NCI-H748 (cell line): ENCODE measurements around the gene BLOC1S4.
"Not testable (repeated sequence)": the region's sequence is repeated elsewhere in the genome, so short reads cannot be mapped to it uniquely, and the experiment has no call there.

ENCODE experiments used
- DNase-seq: peaks from one replicate; lab custom pipeline; 2025; ENCODE audit not compliant: unreplicated experiment; lab: John Stamatoyannopoulos, UW

Gene BLOC1S4, protein sequence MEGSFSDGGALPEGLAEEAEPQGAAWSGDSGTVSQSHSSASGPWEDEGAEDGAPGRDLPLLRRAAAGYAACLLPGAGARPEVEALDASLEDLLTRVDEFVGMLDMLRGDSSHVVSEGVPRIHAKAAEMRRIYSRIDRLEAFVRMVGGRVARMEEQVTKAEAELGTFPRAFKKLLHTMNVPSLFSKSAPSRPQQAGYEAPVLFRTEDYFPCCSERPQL

DNA sequence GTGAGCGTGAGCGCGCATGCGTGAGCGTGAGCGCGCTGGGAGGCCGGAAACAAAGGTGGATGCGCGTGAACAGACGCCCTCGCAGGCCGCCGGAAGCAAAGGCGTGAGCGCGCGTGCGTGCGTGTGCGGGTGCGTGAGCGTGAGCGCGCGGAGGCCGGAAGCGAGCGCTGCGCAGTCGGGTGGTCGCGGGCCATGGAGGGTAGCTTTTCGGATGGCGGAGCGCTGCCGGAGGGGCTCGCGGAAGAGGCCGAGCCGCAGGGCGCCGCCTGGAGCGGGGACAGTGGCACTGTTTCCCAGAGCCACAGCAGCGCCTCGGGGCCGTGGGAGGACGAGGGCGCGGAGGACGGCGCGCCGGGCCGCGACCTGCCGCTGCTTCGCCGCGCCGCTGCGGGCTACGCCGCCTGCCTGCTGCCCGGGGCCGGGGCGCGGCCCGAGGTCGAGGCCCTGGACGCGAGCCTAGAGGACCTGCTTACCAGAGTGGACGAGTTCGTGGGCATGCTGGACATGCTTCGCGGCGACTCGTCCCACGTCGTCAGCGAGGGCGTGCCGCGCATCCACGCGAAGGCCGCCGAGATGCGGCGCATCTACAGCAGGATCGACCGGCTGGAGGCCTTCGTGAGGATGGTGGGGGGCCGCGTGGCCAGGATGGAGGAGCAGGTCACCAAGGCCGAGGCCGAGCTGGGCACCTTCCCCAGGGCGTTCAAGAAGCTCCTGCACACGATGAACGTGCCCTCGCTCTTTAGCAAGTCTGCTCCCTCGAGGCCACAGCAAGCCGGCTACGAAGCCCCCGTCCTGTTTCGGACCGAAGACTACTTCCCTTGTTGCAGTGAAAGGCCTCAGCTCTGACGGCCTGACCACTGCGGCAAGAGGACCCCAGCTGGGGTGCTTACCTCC is at the start of gene BLOC1S4:
Gene BLOC1S4, plus strand, starts transcription at position 157 of the 894 bp plus-strand sequence. Its CDS starts 36 bp downstream, at position 193.
- DNase-seq = peak; percentile 91

DNA sequence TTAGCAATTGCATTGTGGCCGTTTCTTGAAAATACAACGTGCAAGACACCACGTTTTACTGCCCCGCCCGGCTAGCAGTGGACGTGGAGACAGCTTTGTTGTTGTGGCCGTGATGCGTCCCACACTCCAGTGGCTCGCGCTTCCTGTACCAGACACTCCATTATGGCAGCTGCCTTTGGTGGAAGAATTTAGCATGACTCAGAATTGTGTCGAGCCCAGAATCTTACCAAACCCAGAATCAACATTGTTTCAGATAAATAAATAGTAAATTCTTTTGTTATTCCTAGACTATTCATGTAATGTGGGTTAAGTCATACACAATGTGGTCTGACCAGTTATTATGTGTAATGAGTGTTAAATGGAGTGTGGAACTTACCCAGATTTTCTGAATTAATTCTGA is 47.6 kb upstream of the BLOC1S4 start:
- DNase-seq = peak; percentile 75

DNA sequence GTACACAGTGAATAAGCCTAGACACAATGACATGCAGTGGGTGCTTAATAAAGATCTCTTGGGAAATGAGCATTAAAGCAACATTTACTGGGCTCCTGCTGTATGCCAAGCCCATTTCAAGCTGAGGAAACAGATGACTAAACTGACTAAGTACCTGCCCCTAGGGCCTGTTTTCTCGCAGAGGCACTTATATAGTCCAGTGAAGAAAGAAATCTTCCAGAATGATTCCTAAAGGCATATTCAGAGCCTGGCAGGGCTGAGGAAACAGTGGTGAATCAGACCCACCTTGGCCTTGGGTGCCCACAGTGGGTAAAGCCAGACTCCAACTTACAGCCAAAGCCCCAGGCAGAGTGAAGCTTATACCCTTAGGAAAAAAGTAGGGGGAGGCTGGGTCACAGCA is 44.3 kb upstream of the BLOC1S4 start:
- DNase-seq = no peak

DNA sequence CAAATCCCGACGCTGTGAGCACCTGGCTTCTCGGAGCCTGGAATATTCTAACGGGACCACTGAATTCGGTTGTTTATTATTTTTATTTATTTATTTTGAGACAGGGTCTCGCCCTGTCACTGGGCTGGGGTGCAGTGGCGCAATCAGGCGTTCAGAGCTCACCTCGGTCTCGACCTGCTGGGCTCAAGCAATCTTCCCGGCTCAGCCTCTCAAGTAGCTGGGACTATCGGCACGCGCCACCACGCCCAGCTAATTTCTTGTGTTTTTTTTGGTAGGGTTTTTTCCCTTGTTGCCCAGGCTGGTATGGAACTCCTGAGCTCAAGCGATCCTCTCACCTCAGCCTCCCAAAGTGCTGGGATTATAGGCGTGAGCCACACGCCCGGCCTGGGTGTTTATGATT is 43.8 kb upstream of the BLOC1S4 start:
- DNase-seq = no peak

DNA sequence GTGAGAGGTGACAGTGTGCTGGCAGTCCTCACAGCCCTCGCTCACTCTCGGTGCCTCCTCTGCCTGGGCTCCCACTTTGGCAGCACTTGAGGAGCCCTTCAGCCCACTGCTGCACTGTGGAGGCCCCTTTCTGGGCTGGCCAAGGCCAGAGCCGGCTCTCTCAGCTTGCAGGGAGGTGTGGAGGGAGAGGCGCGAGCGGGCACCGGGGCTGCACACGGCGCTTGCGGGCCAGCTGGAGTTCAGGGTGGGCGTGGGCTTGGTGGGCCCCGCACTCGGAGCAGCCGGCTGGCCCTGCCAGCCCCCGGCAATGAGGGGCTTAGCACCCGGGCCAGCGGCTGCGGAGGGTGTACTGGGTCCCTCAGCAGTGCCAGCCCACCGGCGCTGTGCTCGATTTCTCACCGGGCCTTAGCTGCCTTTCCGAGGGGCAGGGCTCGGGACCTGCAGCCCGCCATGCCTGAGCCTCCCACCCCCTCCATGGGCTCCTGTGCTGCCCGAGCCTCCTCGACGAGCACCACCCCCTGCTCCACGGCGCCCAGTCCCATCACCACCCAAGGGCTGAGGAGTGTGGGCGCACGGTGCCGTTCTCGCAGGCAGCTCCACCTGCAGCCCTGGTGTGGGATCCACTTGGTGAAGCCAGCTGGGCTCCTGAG is 43.3 kb upstream of the BLOC1S4 start:
- not testable (repeated sequence) for DNase-seq

DNA sequence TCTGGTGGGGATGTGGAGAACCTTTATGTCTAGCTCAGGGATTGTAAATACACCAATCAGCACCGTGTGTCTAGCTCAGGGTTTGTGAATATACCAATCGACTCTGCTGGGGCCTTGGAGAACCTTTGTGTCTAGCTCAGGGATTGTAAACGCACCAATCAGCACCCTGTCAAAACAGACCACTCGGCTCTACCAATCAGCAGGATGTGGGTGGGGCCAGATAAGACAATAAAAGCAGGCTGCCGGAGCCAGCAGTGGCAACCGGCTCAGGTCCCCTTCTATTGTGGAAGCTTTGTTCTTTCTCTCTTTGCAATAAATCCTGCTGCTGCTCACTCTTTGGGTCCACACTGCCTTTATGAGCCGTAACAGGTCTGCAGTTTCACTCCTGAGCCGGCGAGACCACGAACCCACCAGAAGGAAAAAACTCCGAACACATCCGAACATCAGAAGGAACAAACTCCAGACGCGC is 42.7 kb upstream of the BLOC1S4 start:
- DNase-seq = peak; percentile 35

DNA sequence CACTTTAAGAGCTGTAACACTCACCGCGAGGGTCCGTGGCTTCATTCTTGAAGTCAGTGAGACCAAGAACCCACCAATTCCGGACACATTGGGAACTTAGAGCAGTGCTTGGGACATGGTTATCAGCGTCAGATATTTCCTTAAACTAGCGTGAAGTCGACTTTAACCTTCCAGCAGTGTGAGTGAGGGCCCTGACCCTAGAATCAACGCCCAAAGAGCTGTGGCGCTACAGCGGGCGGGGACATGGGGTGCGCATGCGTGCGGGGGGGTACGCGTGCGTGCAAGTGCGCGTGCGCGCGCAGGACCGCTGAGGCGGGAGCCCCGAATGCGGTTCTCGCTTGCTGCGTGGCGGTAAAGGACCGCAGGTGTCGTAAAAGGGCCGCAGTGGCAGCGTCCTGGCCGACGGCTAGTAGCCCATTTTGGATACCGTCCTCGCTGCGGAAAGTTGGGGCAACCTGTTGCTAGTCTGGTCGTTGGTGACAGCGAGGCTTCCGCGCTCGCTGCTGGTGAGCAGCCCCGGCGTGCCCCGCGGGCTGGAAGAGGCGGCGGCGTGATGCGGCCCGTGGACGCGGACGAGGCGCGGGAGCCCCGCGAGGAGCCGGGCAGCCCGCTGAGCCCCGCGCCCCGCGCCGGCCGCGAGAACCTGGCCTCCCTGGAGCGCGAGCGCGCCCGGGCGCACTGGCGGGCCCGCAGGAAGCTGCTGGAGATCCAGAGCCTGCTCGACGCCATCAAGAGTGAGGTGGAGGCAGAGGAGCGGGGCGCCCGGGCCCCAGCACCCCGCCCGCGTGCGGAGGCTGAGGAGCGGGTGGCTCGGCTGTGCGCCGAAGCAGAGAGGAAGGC is 42.1 kb upstream of the BLOC1S4 start:
- peak; percentile 90 for DNase-seq

DNA sequence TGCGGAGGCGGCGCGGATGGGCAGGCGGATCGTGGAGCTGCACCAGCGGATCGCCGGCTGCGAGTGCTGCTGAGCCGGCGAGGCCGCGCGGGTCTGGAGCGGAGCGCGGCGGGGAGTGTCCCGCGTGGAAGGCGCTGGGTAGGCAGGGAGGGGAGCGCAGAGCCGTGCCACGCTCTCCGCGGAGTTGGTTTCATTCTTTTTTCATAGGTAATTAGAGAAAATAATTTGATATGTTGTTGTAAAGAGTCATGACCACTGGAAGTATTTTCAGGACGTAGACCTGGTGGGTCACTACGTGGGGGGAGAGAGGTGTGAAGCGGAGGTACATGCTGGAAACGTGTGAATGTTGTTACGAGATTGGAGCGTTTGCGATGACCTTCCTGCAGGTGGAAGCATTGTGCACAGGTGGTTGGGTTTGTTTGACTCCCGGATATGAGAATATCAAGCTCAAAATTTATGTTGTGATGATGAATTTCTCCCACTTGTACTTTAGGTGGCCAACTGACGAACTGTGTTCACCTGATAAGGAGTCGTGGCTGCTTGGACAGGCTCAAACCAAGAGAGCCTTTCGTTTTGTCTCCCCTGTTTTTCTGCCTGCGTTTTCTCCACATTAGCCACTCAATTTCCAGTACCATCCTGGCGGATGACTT is 41.3 kb upstream of the BLOC1S4 start:
- DNase-seq = peak; percentile 63

DNA sequence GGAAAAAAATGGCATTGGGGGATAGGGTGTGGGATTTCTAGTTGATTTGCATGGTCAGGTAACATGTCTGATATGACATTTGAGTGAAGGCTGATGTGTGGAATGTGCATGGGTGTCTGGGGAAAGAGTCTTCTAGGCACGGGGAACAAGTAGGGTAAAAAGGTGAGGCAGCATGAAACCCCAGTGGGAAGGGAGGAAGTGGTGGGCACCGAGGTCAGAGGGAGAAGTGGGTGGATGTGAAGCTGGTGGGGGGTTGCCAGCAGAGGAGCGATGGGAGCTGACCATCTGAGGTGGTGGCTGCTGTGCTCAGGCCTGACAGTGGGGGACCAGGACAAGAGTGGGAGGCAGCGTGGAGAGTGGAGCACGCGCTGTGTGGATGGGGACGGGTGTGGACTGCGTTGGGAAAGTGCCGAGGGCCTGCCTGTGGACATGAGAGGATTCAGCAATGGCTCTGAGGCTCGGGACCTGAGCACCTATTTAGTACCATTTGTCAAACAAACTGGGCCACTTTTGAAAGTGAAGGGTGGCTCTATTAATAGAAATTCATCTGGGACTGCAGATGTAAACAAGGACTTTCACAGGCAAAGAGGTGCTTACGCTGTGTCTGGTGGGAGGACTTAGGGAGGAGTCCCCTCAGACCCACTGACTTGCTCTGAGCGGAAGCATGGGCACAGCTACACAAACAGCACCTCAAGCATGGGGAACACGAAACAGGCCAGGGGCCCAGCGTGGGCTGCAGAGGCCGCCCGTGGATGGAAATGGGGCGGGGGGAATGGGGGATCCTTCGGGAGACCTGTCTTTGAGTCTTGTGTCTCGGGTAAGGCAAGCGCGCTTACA is 39.0 kb upstream of the BLOC1S4 start:
- no peak for DNase-seq

DNA sequence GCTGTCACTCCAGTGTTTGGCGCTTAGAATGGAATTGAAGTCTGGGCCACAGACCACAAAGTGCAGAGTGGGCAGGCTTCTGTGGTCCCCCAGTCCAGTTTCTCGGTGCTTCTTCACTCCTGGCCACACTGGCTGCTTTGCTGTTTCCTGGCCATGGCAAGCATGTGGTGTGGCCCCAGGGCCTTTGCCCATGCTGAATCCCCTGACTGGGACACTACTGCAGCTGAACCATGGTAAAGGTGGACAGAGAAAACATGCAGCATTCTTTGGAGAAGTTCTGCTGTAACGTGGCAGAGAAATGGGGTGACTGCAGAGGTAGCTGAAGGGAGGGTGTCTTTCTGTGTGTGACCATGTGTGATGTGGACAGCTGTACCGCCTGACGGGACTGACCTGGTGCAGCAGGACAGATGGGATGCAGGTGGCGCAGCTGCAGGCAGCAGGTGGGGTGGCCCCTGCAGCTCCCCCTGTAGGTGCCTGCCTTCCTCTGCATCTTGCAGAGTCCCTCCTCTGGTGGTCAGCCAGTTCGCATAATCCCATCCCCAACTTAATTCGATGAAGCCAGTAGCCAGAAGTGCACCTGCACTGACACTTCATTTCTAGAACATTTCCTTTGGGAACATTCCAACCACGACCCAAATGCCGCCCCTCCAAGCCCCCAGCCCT is 35.5 kb upstream of the BLOC1S4 start:
- DNase-seq = no peak

DNA sequence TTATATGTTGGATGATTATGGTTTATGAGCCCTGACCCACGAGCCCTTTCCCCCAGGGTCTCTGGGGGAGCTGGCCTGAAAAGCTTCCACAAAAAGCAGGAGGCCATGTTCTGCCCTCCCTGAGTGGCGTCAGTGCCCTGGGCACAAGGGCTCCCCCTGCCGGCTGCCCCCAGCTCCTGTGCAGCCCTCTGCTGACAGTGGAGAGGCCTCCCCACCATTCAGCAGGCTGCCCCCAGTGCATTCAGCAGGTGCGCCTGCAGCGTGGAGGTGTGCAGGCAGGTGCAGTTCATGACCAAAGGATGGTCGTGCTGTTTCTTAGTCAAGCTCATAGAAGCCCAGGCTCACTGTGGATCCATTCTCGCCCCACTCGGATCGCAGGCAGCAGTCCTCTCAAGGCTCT is 34.8 kb upstream of the BLOC1S4 start:
- no peak for DNase-seq

DNA sequence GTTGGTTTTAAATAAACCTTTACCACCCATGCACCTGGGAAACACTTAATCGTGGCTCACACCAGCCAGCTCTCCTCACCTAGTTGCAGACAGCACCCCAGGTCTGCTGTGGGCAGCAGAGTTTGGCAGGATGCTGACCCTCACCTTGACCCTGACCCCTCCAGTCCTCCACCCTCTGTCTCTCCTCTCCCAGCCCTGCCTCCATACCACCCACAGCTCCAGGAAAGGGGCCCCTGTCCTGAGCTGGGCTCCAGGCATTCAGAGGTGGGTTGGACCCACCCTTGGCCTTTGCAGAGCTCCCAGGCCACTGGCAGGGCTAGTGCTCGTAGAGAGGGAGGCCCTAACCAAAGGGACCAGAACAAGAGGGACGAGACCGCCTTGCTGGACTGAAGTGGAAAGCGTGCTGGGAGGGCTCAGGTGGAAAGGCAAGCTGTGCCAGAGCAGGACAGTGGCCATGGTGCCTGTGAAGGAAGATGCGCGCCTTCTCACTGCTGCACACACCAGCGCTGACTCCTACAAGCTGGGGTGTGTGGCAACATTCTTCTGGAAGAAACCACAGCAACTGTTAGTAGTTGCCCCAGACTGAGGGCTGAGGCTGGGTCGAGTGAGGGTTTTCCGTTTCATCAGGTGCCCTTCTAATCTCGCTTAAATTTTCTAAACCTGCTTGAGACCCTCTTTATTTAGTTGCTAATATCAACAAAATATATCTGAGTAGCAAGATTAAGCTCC is 32.9 kb upstream of the BLOC1S4 start:
- no peak for DNase-seq

DNA sequence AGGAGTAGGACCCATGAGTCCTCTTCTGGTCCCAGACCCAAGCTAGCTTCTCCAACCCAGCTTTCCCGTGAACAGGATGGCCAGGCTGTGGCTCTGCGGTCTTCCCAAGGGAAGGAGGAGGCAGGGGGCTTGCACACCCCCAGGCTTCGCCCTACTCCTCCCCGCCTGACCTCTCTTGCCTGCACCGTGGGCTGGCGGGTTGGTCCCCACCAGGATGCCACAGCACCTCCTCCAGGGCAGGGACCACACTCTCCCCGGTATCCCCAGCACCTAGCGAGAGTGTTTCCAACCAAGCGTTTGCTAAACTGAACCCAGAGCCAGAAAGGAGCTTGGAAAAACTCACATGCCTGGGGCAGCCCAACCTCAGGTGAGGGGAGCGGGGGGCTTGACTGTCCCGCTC is 31.3 kb upstream of the BLOC1S4 start:
- DNase-seq = no peak

DNA sequence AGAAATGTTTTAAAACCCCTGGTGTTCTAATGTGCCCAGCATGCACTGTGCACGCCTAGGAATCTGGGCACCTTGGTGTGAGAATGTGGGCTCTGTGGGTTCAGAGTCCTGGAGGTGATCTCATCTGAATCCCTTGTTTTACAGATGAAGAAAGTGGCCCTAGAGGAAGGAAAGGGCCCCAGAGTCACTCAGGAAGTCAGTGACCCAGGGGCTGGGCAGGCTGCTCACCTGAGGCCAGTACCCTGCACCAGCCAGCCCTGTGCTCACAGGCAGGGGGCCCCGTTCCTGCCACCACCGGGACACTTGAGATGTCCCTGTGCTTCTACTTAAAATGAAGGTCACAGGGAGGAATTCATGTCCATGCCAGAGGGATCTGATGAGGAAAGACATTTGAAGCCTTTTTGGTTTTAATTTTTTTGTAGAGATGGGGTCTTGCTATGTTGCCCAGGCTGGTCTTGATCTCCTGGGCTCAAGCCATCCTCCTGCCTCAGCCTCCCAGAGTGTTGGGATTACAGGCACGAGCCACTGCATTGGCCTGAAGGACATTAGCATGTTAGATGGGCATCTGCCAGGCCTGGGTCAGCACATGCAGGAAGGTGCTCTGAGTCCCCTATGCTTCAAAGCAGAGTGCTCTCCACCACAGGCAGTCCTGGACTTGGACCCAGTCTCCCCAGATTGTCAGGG is 29.7 kb upstream of the BLOC1S4 start:
- DNase-seq = no peak

DNA sequence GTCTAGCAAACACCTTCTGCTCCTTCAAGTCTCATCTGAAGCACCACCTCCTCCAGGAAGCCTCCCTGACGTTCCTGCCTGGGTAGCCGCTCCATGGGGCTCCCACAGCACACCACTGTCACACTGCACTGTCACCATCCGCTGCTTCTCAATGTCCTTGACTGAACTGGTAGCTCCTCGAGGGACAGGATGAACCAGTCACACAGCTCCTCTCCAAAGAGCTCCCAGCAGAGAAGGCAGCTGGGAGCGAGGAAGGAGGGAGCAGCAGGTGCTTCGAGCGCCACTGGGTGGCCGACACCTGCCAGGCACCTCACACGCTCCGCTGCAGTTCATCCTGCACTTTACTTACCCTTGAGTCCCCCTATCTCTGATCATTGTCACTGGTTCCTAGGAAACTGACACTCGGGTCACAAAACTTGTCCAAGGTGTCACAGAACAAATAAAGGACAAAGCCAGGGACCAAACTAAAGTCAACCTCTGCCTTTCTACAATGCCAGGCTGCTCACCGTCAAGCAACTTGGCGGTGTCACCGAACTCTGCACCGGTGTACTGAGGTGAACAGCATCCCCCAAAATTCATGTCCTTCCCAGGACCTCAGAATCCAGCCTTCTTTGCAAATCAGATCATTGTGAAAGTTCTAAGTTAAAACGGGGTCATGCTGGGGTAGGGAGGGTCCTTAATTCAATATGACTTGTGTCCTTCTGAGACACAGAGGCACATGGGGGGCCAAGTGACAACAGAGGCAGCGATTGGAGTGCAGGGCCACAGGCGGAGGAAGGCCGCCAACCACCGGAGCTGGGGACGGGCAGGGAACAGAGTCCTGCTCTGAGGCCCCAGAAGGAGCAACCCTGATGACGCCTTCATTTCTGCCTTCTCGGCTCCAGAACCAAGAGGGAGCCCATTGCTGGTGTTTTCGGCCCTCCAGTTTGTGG is 27.8 kb upstream of the BLOC1S4 start:
- peak; percentile 34 for DNase-seq

DNA sequence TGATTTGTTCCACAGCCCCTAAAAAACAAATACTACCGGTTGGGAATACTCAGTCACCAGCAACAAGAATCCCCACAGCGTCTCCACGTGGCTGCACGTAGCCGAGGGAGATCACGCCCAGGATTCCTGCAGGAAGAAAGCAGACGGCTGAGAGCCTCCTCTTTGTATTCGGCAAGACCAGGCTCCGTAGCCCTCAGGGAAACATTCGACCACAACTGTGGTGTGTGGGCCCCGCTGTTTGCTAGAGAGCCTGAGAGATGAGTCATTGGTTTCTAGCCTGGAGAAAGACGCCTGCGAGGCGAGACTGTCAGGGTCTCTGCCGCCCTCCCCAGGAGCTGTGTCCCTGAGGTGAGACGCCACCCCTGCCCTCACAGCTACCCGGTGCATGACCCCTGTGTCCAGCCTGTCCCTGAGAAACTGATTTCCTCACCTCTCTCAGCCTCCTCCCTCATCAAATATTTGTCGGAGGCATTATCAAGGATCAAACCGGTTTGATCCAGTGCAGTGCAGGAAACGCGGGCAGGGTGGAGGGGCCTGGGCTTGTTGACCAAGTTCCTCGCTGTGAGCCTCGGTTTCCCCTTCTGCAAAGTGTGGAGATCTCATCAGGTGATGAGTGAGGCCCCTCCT is 27.0 kb upstream of the BLOC1S4 start:
- DNase-seq = no peak
